Bronchial epithelial cell (primary cell): Measurements from ENCODE around the gene RMND1. TPM values are rescaled to one million over a fixed set of nuclear protein-coding genes. Genes with fewer than 3 reads are reported as not detected.

ENCODE experiments used
- DNase-seq: peaks from one replicate; pipeline ENCODE4 v3.0.0-alpha.2; 2010; ENCODE audit warnings: low read depth
- FAIRE-seq: peaks from 2 replicates; lab custom pipeline; 2011; peaks lifted over from hg19 to GRCh38; lab: Jason Lieb, UNC
- H3K27me3 ChIP-seq: 2 replicates; pipeline ENCODE4 v1.5.1; 2011; ENCODE audit warnings: low read length; ENCODE audit not compliant: control insufficient read depth, insufficient read depth
- H3K36me3 ChIP-seq: 2 replicates; pipeline ENCODE4 v1.5.1; 2011; ENCODE audit warnings: low read length; ENCODE audit not compliant: control insufficient read depth, insufficient read depth
- H3K4me3 ChIP-seq: 2 replicates; pipeline ENCODE4 v1.5.1; 2011; ENCODE audit warnings: mild to moderate bottlenecking, low read depth, low read length, control low read depth
- CTCF ChIP-seq: IDR thresholded peaks from 2 replicates; pipeline ENCODE4 v1.5.1; 2011; ENCODE audit warnings: mild to moderate bottlenecking, moderate library complexity, low read length, control low read depth, inconsistent platforms; ENCODE audit not compliant: insufficient read depth, severe bottlenecking
- total RNA-seq: library from RNA; depleted of rRNA; stranded (reverse); fragments of >200 nt; gene quantifications from 2 replicates; pipeline ENCODE4 v1.2.1, GENCODE V29; 2014

The RMND1 gene, protein sequence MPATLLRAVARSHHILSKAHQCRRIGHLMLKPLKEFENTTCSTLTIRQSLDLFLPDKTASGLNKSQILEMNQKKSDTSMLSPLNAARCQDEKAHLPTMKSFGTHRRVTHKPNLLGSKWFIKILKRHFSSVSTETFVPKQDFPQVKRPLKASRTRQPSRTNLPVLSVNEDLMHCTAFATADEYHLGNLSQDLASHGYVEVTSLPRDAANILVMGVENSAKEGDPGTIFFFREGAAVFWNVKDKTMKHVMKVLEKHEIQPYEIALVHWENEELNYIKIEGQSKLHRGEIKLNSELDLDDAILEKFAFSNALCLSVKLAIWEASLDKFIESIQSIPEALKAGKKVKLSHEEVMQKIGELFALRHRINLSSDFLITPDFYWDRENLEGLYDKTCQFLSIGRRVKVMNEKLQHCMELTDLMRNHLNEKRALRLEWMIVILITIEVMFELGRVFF
- total RNA-seq: 25.0 and 51.6 TPM in 2 replicates

- DNase-seq: peak; percentile 98
- H3K27me3 ChIP-seq: no peaks in the 10 kb centered on the region
- H3K36me3 ChIP-seq: no peaks in the 10 kb centered on the region
- FAIRE-seq: no peak
- no peak for TF ChIP-seq CTCF
- H3K4me3 ChIP-seq: peak within 1 kb of the TSS; percentile 97
These were observed at the start of gene RMND1 for GRCh38 chr6:151451950-151452749. Gene RMND1 (minus strand): TSS chr6:151452126. CDS start chr6:151445811, 6,315 bp downstream.

- no peak overlapping the region for H3K4me3 ChIP-seq
- FAIRE-seq: no peak
- no peaks in the 10 kb centered on the region for H3K36me3 ChIP-seq
- DNase-seq: no peak
- no peak for TF ChIP-seq CTCF
- H3K27me3 ChIP-seq: peaks cover 2% of the 10 kb centered on the region
These were observed 47.6 kb upstream of the RMND1 start for GRCh38 chr6:151499551-151499950.

DNA sequence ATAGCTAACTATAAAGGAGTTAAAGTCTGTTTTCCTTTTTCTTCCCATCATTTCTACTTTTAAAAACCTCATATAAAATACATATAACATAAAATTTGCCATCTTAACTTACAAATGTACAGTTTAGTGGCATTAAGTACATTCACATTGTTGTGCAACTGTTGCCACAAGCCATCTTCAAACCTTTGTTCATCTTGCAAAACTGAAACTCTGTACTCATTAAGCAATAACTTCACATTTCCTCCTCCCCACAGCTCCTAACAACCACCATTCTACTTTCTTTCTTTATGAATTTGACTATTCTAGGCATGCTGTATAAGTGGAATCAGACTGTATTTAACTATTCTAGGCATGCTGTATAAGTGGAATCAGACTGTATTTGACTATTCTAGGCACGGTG is 46.4 kb upstream of the RMND1 start:
- Histone ChIP-seq H3K36me3 (no peaks in the 10 kb centered on the region), H3K4me3 (no peak overlapping the region), H3K27me3 (peaks cover 2% of the 10 kb centered on the region)
- DNase-seq: peak; percentile 55
- TF ChIP-seq CTCF: no peak
- no peak for FAIRE-seq

DNA sequence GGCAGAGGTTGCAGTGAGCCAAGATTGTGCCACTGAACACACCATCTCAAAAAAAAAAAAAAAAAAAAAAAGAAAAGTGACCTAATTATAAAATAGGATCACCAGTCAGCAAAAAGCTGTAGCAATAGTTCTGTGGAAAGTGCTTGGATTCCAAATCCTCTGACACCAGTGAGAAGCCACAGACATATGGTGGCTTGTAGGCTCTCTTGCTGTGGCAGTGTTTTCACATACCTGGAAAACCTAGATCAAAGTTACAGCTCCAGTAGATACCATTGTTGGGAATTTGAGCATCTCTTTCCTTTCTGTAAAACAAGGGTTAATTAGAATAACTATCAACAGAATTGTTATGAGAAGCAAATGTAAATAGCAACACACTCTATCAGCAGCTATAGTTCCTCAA is 46.0 kb upstream of the RMND1 start:
- FAIRE-seq (no peak), DNase-seq (no peak)
- Histone ChIP-seq H3K4me3 (no peak overlapping the region), H3K27me3 (peaks cover 2% of the 10 kb centered on the region), H3K36me3 (no peaks in the 10 kb centered on the region)
- no peak for TF ChIP-seq CTCF

GRCh38 chr6:151495380-151495779 is 43.5 kb upstream of the RMND1 start:
- DNase-seq (no peak), FAIRE-seq (no peak)
- H3K27me3 ChIP-seq: peaks cover 2% of the 10 kb centered on the region
- H3K36me3 ChIP-seq: no peaks in the 10 kb centered on the region
- H3K4me3 ChIP-seq: no peak overlapping the region
- TF ChIP-seq CTCF: no peak
